Central memory CD4-positive, alpha-beta T cell (primary cell): ENCODE data around the gene CPAMD8.

Experiments used
- DNase-seq: peaks from one replicate; pipeline ENCODE4 v3.0.0; 2022

The CPAMD8 gene

DNA sequence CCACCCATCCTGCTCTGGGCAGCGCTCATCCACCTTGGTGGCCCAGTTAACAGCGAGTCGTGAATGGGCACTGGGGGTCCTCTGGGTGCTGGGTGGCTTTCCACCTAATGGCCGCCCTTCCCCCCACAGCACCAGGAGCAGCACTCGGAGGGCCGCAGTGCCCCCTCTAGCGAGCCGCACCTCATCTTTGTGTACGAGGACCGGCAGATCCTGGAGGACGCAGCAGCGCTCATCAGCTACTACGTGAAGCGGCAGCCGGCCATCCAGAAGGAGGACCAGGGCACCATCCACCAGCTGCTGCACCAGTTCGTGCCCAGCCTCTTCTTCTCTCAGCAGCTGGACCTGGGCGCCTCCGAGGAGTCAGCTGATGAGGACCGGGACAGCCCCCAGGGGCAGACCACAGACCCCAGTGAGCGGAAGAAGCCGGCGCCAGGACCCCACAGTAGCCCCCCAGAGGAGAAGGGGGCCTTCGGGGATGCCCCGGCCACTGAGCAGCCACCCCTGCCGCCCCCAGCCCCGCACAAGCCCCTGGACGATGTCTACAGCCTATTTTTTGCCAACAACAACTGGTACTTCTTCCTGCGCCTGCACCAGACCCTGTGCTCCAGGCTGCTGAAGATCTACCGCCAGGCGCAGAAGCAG, 157.2 kb downstream of the CPAMD8 start:
- no peak for DNase-seq

DNA sequence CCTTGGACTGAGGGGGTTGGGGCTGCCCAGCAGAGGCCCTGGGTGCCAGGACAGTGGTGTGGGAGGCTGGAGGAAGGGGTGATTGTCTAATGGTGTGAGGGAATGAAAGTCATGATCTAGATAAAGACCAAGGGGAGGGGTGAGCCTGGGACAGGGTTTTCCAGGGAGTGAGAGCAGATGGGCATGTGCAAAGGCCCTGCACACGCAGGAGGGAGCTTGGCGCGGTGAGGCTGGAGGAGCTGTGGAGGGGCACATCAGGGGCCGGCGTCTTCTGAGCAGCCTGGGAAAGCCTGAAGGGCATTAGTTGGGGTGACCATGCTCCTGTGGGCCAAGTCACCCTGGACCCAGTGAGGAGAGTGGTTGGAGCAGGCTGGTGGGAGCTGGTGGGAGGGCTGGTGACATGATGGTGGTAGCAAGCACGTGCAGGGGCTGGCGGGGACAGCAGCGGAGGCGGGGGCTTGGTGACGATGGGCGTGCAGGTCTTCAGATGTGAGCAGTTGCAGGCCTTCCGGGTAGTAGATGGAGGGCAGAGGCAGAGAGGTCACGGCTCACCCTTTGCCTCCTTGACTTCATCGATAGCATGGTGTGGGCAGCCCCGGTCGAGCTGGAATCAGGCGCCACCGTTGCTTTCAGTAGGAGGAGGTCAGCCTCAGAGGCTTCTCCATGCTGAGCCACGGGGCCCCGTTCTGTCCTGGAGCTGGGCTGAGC, 158.0 kb downstream of the CPAMD8 start:
- no peak for DNase-seq

DNA sequence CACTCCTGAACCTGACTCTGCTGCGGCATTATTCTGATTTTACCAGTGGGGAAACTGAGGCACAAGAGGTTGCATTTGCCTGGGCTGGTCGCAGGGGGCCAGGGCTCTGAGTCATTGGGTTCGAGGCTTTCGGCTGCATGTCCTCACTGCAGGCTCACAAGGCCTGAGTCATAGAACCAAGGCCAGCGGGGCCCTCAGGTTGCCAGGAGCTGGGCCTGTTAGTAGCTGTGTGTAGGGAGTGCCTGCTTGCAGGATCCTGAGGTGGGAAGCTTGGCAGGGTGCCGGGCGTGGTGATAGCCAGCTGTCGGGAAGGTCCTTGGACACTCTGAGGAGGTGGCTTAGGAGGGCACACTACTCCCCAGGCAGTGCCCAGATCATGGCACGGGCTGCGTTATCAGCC, 159.4 kb downstream of the CPAMD8 start:
- no peak for DNase-seq

- DNase-seq, result no peak
Measured at GRCh38 chr19:16862826-16863415, 163.7 kb downstream of the CPAMD8 start.

- no peak for DNase-seq
Measured at GRCh38 chr19:16861834-16862233, 164.8 kb downstream of the CPAMD8 start.

DNA sequence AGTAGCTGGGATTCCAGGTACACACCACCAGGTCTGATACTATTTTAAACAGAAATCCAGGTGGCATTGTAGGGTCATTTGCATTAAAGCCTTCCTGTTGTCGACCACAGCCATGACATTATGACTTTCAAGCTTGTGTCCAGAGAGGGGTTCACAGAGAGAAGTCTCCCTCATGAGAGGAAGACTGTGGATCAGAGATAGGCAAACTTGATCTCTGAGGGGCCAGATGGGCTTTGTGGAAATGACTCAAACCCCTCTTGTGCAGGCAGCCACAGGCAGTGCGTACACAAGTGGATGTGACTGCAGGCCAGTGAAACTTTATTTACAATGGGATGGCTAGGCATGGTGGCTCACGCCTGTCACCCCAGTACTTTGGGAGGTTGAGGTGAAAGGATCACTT, 165.6 kb downstream of the CPAMD8 start:
- DNase-seq, result no peak

GRCh38 chr19:16860118-16860517, 166.5 kb downstream of the CPAMD8 start:
- DNase-seq, result no peak

DNA sequence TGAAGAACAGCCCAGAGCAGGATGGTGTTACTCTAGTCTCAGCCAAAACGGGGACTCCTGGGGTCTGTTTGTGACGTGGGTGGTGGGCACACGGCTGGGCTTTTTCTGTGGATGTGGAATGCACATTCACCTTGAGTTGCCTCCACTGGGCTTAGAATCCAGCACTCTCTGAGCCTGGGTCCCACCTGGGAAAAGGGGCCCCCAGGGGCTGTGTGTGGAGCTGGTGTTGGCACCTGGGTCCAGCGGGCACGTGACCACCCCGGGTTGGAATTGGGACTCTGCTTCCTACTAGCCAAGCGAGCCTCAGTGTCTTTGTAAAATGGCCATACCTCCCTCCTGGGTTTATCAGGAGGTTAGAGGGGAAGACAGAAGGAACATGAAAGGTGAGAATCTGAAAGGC, 167.0 kb downstream of the CPAMD8 start:
- DNase-seq, result no peak

DNA sequence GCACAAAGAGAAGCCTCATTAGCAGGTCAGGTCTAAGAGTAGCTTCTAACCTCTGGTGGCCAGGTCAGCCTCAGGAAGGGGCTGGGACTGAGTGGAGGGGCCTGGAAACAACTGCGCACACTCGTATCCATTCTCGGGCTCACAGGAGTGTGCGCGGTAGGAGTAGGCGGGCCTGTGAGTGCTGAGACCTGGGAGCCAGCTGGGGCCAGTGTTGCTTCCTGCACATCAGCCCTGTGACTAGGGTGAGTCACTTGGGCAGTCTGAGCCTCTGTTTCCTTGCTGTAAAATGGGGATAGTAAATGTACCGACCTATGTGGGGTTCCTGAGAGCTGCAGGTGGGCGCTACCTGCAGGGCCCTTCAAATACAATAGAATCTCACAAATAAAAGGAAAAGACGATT, 170.5 kb downstream of the CPAMD8 start:
- no peak for DNase-seq

DNA sequence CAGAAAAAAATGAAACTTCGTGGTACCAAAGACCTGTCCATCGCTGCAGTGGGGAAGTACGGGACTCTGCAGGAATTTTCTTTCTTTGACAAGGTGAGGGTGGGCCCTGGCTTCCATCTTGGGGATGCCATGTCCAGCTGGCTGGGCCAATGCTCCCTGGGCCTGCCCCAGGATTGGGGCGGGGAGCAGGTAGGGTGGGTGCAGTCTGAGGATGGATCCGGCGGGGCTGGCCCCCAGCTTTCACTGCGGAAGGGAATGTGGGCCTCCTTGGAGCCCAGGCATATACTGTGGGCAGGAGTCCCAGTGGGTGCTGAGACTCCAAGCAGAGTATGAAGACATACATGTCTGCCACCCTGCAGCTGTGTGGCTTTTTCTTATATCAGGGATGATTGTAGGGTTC, 173.5 kb downstream of the CPAMD8 start:
- no peak for DNase-seq

- no peak for DNase-seq
Measured at GRCh38 chr19:16851031-16851712, 175.4 kb downstream of the CPAMD8 start.

GRCh38 chr19:16850133-16850532, 176.5 kb downstream of the CPAMD8 start:
- DNase-seq, result no peak

DNA sequence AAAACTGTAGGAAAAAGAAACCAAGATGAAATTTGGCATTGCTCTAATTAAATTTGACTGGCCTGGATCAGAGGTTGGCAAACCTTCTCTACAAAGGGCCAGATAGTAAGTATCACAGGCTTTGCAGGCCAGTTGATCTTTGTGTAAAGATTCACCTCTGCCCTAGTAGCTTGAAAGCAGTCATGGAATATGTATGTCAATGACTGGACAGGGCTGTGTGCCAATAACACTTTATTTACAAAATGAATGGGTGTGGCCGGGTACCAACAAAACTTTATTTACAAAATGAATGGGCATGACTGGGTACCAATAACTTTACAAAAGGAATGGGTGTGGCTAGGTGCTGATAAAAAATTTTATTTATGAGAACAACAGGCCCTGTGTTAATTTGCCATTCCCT, 177.4 kb downstream of the CPAMD8 start:
- DNase-seq, result no peak

GRCh38 chr19:16847430-16847829, 179.2 kb downstream of the CPAMD8 start:
- DNase-seq, result no peak

- no peak for DNase-seq
Measured at GRCh38 chr19:16846901-16847300, 179.7 kb downstream of the CPAMD8 start.
